Cardiac muscle cell (in vitro differentiated cells and primary cell): ENCODE measurements around the gene ETNK2. TPM values are rescaled to one million over a fixed set of nuclear protein-coding genes. Genes with fewer than 3 reads are reported as not detected.

Source experiments
- DNase-seq, 2 donors: peaks; one replicate each; pipeline versions ENCODE4 v3.0.0 to v3.0.0-alpha.2; 2010 to 2017; ENCODE audit warnings: low read depth in 1 of 2, low spot score in 1 of 2
- H3K27ac ChIP-seq: fragments of 200-600 bp; sonication (generic); 2 replicates; pipeline ENCODE4 v1.5.1; 2016
- H3K27me3 ChIP-seq: fragments of 200-600 bp; sonication (generic); 2 replicates; pipeline ENCODE4 v1.6.0; 2016; ENCODE audit warnings: control low read depth
- H3K36me3 ChIP-seq: fragments of 200-600 bp; sonication (generic); 2 replicates; pipeline ENCODE4 v1.5.1; 2016; ENCODE audit warnings: control low read depth
- H3K4me1 ChIP-seq: fragments of 200-600 bp; sonication (generic); 2 replicates; pipeline ENCODE4 v1.8.1; 2017; ENCODE audit warnings: low read depth, mild to moderate bottlenecking, mixed run types
- H3K4me3 ChIP-seq: fragments of 200-600 bp; sonication (generic); 2 replicates; pipeline ENCODE4 v1.5.1; 2016; ENCODE audit warnings: mild to moderate bottlenecking
- H3K9me3 ChIP-seq: fragments of 200-600 bp; sonication (generic); 2 replicates; pipeline ENCODE4 v1.5.1; 2017; ENCODE audit warnings: low read depth, mild to moderate bottlenecking, control low read depth
- polyA plus RNA-seq: library from polyadenylated mRNA; unstranded; fragments of >200 nt; fragmentation: Nextera tagmentation; extraction: Ambion mirVana; gene quantifications from 2 replicates; pipeline ENCODE4 v1.2.1, GENCODE V29; 2016
- total RNA-seq: library from RNA; depleted of rRNA; stranded (reverse); fragments of >200 nt; gene quantifications from 2 replicates; pipeline ENCODE4 v1.2.3, GENCODE V29; 2016
- TF ChIP-seq, protein P1 (sequence below): IDR thresholded peaks from 2 replicates; pipeline ENCODE4 v1.5.1; 2012; ENCODE audit warnings: low read depth, mild to moderate bottlenecking, low read length

The ETNK2 gene
- total and polyA plus RNA-seq, 2 experiments from 2014 or later, result 24.7 to 29.9 TPM

GRCh38 chr1:204154568-204155255 lies 2.9 kb upstream of the ETNK2 start:
- H3K4me1 ChIP-seq, result no peaks in the 10 kb centered on the region
- H3K27me3 ChIP-seq, result peaks cover 4% of the 10 kb centered on the region
- no peak overlapping the region for H3K4me3 ChIP-seq
- H3K36me3 ChIP-seq, result no peaks in the 10 kb centered on the region
- no peak for DNase-seq
- no peaks in the 10 kb centered on the region for H3K9me3 ChIP-seq
- no peak overlapping the region for H3K27ac ChIP-seq
- TF ChIP-seq, protein P1, sequence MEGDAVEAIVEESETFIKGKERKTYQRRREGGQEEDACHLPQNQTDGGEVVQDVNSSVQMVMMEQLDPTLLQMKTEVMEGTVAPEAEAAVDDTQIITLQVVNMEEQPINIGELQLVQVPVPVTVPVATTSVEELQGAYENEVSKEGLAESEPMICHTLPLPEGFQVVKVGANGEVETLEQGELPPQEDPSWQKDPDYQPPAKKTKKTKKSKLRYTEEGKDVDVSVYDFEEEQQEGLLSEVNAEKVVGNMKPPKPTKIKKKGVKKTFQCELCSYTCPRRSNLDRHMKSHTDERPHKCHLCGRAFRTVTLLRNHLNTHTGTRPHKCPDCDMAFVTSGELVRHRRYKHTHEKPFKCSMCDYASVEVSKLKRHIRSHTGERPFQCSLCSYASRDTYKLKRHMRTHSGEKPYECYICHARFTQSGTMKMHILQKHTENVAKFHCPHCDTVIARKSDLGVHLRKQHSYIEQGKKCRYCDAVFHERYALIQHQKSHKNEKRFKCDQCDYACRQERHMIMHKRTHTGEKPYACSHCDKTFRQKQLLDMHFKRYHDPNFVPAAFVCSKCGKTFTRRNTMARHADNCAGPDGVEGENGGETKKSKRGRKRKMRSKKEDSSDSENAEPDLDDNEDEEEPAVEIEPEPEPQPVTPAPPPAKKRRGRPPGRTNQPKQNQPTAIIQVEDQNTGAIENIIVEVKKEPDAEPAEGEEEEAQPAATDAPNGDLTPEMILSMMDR, result no peak

DNA sequence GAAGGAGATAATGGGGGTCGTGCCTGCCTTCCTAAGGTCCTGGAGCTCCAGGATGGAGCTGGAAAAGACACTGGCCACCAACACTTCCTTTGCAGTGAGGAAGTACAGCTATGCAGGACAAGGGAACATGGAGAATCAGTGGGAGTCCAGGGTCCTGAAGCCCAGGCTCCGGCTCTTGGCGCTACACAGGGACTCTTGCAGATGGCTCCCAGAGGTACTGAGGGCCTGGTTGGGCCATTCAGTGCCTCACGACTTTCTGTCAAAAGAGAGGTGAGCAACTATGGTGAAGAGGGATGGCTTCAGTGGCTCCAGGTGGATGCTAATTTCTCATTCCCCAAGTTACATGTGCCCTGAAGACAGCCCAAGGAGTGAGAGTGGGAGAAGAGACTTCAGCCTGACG lies 1.8 kb upstream of the ETNK2 start:
- H3K36me3 ChIP-seq, result no peaks in the 10 kb centered on the region
- no peak for DNase-seq
- TF ChIP-seq, protein P1, result no peak
- no peaks in the 10 kb centered on the region for H3K27me3 ChIP-seq
- no peaks in the 10 kb centered on the region for H3K4me1 ChIP-seq
- no peak overlapping the region for H3K27ac ChIP-seq
- no peaks in the 10 kb centered on the region for H3K9me3 ChIP-seq
- no peak overlapping the region for H3K4me3 ChIP-seq

DNA sequence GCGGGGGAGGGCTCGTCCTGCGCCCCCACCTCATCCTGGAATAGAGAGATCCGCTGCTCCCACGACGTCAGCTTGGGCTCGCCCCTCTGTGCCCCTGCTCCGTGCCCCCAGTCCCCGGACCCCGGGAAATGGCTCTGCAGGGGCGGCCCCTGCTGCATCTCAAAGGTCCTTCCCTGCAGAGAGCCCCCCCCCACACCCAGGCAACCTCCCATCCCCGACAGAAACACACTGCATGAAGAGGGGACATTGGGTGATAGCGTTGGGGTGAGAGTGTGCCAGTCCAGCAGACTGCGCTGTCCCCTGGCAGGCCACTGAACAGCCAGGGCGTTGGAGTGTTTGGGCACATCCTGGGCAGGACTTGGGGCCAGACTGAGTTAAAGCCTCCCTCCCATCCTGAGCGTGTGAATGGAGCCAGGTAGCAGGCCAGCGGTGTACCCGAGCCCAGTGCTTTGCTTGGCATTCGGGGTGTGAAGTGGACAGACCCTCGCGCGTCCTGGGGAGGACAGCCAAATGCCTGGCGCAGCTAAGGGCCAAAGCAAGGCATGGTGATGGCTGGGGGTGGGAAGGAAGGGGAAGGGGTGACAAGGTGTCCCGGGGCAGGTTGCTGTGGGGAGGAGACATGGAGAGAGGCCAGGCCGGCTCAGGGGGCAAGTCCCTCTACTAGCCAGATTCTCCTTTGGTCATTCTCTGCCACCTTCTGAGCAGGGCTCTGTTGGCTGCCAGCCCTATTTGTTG lies 633 bp upstream of the ETNK2 start:
- TF ChIP-seq, protein P1, result no peak
- H3K36me3 ChIP-seq, result no peaks in the 10 kb centered on the region
- DNase-seq, result no peak
- H3K27ac ChIP-seq, result no peak overlapping the region
- no peaks in the 10 kb centered on the region for H3K27me3 ChIP-seq
- no peaks in the 10 kb centered on the region for H3K4me1 ChIP-seq
- H3K4me3 ChIP-seq, result peak overlapping the region; percentile 46
- no peaks in the 10 kb centered on the region for H3K9me3 ChIP-seq

GRCh38 chr1:204150702-204151551 lies 917 bp downstream of the ETNK2 start:
- no peaks in the 10 kb centered on the region for H3K36me3 ChIP-seq
- no peaks in the 10 kb centered on the region for H3K4me1 ChIP-seq
- H3K27ac ChIP-seq, result no peak overlapping the region
- H3K27me3 ChIP-seq, result no peaks in the 10 kb centered on the region
- TF ChIP-seq, protein P1, result no peak
- peak overlapping the region; percentile 46 for H3K4me3 ChIP-seq
- no peak for DNase-seq
- no peaks in the 10 kb centered on the region for H3K9me3 ChIP-seq
